D721Med (cell line): Measurements from ENCODE around the gene ARHGAP40.

Experiments
- DNase-seq: peaks from one replicate; pipeline ENCODE4 v3.0.0; 2011; ENCODE audit warnings: low spot score; ENCODE audit not compliant: insufficient read length
- FAIRE-seq: peaks from 2 replicates; lab custom pipeline; 2011; peaks lifted over from hg19 to GRCh38; lab: Jason Lieb, UNC
- CTCF ChIP-seq: IDR thresholded peaks from 2 replicates; pipeline ENCODE4 v1.5.1; 2012; ENCODE audit warnings: mild to moderate bottlenecking, control low read depth; ENCODE audit not compliant: insufficient read depth; ENCODE audit errors: missing control alignments

Gene ARHGAP40

GRCh38 chr20:38599410-38599882 is 2.2 kb upstream of the ARHGAP40 start:
- DNase-seq (no peak), FAIRE-seq (no peak)
- no peak for TF ChIP-seq CTCF

GRCh38 chr20:38600057-38600456 is 1.6 kb upstream of the ARHGAP40 start:
- DNase-seq (no peak), FAIRE-seq (no peak)
- TF ChIP-seq CTCF: no peak

- no peak for FAIRE-seq
- TF ChIP-seq CTCF: no peak
- no peak for DNase-seq
Measured at GRCh38 chr20:38602185-38602581, 574 bp downstream of the ARHGAP40 start.

GRCh38 chr20:38603286-38603685 is 1.7 kb downstream of the ARHGAP40 start:
- no peak for DNase-seq
- FAIRE-seq: no peak
- no peak for TF ChIP-seq CTCF

- no peak for TF ChIP-seq CTCF
- DNase-seq (no peak), FAIRE-seq (no peak)
Measured at GRCh38 chr20:38604873-38605303, 3.3 kb downstream of the ARHGAP40 start.

- no peak for TF ChIP-seq CTCF
- DNase-seq: no peak
- FAIRE-seq: no peak
Measured at GRCh38 chr20:38607351-38607750, 5.7 kb downstream of the ARHGAP40 start.

GRCh38 chr20:38608188-38608587 is 6.6 kb downstream of the ARHGAP40 start:
- FAIRE-seq: no peak
- TF ChIP-seq CTCF: no peak
- no peak for DNase-seq
